Measurements from ENCODE around the gene FRMD3.

Gene FRMD3

DNA sequence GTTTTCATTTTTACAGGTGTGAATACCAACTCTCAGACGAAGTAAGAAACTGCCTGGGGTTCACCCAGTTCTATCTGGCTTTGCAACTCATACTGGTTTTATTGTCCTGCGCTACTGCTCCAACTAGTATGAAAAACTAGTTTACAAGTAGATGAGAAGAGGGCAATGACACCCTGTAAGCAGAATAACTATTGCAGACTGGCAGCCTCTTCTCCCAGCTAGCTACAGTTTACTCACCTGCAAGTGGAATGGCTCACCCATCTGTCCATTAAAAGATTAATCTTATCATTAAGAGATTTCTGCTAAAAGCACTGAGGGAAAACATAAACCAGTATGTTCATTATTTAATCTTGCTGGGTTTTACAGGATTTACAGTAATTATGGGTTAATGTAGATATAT, 113.4 kb downstream of the FRMD3 start:
- no peaks in the 10 kb centered on the region for H3K4me1 Mint-ChIP-seq (ENCODE audit: low read depth)

DNA sequence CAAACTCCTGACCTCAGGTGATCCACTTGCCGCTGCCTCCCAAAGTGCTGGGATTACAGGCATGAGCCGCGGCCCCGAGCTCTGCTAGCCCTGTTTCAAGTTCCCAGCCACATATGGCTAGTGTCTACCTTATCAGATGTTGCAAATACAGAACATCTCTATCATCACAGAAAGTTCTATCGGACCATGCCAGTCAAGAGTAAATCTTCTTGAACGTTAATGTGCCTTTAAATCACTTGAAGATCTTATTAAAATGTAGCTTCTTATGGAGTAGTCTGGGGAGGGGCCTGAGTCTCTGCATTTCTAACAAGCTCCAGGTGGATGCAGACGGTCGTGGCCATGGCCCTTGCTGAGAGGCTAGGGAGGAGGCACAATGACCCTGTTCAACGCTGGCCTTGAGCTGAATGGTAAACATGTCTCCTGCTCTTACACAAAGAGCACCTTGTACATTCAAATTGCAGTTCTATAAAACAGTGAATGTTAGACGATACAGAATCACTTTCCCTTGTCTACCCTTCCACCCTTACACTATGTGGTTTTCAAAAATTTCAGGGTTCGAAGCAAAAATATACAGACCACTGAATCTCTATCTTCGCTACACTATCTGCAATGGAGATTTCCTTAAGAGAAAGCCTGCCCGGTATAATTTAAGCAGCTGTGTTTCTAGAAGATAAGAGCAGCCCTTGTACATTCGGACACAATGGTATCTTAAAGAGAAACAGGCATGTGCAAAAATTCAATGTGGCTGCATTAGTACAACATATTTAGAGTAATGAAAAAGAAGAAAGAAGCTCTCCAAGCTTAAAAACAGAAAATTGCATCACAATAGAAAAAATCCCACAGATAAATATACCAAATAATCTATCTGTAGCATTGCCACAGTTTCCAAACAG, 114.1 kb downstream of the FRMD3 start:
- Mint-ChIP-seq H3K27ac (no peak overlapping the region), H3K36me3 (ENCODE audit: low read depth) (no peaks in the 10 kb centered on the region), H3K4me3 (no peak overlapping the region), H3K9me3 (no peaks in the 10 kb centered on the region), H3K4me1 (ENCODE audit: low read depth) (no peaks in the 10 kb centered on the region), H3K27me3 (no peaks in the 10 kb centered on the region)

More for the DNA sequence above, 113.4 kb downstream of the FRMD3 start:
- no peak overlapping the region for H3K27ac Mint-ChIP-seq
- H3K4me3 Mint-ChIP-seq, result no peak overlapping the region
- no peaks in the 10 kb centered on the region for H3K36me3 Mint-ChIP-seq (ENCODE audit: low read depth)
- no peaks in the 10 kb centered on the region for H3K9me3 Mint-ChIP-seq
- no peaks in the 10 kb centered on the region for H3K27me3 Mint-ChIP-seq

DNA sequence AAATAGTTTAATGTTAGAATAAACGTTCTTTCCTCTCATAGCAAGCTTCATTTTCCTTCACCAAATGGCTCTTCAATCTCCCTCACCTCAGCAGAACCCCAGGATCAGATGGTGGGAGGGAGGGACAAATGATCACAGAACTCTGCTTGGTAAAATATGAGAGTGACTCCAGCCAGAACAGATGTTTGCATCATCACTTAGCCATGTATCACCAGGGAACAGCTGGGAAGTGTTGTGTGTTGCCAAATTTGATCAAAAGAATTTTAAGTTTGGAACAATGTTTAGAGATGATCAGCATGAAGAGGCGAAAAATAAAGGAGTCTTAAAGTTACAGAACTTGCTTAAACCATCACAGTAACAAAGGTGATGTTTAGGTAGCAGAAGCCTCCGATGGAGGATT, 115.7 kb downstream of the FRMD3 start:
- Mint-ChIP-seq H3K4me3 (no peak overlapping the region), H3K27me3 (peaks cover 3% of the 10 kb centered on the region), H3K36me3 (ENCODE audit: low read depth) (no peaks in the 10 kb centered on the region), H3K27ac (no peak overlapping the region), H3K9me3 (peaks cover 3% of the 10 kb centered on the region), H3K4me1 (ENCODE audit: low read depth) (no peaks in the 10 kb centered on the region)

DNA sequence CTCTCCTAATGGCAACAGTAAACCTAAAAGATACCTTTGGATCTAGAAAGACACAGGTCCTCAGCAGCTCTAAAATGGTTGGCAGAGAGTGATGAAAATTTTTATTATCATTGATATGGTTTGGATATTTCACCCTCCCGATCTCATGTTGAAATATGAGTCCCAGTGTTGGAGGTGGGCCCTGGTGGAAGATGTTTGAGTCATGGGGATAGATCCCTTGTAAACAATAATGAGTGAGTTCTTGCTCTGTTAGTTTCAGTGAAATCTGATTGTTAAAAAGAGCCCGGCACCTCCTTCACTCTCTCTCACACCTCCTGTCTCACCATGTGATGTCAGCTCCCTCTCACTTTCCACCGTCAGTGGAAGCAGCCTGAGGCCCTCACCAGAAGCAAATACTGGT, 117.7 kb downstream of the FRMD3 start:
- Mint-ChIP-seq H3K9me3 (peaks cover 4% of the 10 kb centered on the region), H3K4me3 (no peak overlapping the region), H3K27ac (no peak overlapping the region), H3K36me3 (ENCODE audit: low read depth) (no peaks in the 10 kb centered on the region), H3K4me1 (ENCODE audit: low read depth) (no peaks in the 10 kb centered on the region), H3K27me3 (peaks cover 3% of the 10 kb centered on the region)

DNA sequence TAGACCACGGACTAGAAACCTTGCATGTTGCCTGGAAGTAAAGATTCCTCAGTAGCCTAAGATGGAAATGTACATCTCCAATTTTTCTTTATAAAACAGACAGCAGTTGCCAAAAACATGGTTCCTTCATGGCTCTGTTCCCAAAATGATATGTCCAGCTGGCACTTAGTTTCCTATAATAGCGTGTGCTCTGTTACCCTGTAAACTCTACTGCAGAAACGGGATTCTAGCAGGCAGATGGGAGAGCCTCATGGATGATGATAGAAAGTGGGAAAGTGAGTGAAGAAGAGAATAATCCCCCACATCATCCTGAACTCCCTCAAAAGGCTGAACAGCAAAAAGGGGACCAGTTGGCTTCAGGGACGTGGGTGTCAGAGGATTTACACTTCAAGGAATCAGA, 118.2 kb downstream of the FRMD3 start:
- Mint-ChIP-seq H3K9me3 (peaks cover 4% of the 10 kb centered on the region), H3K36me3 (ENCODE audit: low read depth) (no peaks in the 10 kb centered on the region), H3K27me3 (peaks cover 3% of the 10 kb centered on the region), H3K4me1 (ENCODE audit: low read depth) (no peaks in the 10 kb centered on the region), H3K4me3 (no peak overlapping the region), H3K27ac (no peak overlapping the region)

DNA sequence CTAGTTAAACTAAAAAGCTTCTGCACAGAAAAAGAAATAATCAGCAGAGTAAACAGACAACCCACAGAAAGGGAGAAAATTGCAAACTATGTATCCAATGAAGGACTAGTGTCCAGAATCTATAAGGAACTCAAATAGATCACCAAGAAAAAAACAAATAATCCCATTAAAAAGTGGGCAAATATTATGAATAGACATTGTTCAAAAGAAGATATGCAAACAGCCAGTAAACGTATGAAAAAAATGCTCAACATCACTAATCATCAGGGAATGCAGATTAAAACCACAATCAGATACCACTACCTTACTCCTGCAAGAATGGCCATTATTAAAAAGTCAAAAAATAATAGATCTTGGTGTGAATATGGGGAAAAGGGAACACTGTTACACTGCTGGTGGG, 119.9 kb downstream of the FRMD3 start:
- Mint-ChIP-seq H3K4me3 (no peak overlapping the region), H3K27me3 (peaks cover 3% of the 10 kb centered on the region), H3K36me3 (ENCODE audit: low read depth) (peaks cover 11% of the 10 kb centered on the region), H3K9me3 (peaks cover 12% of the 10 kb centered on the region), H3K4me1 (ENCODE audit: low read depth) (no peaks in the 10 kb centered on the region), H3K27ac (no peak overlapping the region)

DNA sequence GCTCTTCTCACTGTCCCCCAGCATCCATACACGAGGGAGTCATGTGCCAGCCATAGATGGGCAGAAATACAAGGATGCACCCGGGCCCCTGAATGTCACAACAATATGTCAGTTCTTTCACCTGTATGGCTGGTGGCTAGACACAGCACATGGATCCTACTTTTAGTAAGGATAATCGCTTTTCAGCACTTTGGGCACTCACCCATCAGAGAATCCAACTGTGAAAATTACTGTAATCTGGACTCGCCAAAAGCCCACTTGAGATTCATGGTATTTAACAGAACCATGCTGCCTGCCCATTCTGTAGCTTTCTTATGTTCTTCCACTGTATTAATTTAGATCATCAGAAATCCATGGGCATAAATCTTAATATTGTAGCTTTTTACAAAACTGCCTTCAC, 124.8 kb downstream of the FRMD3 start:
- H3K9me3 Mint-ChIP-seq, result peaks cover 20% of the 10 kb centered on the region
- no peak overlapping the region for H3K4me3 Mint-ChIP-seq
- H3K36me3 Mint-ChIP-seq (ENCODE audit: low read depth), result peaks cover 14% of the 10 kb centered on the region
- peaks cover 3% of the 10 kb centered on the region for H3K27me3 Mint-ChIP-seq
- no peaks in the 10 kb centered on the region for H3K4me1 Mint-ChIP-seq (ENCODE audit: low read depth)
- H3K27ac Mint-ChIP-seq, result no peak overlapping the region

DNA sequence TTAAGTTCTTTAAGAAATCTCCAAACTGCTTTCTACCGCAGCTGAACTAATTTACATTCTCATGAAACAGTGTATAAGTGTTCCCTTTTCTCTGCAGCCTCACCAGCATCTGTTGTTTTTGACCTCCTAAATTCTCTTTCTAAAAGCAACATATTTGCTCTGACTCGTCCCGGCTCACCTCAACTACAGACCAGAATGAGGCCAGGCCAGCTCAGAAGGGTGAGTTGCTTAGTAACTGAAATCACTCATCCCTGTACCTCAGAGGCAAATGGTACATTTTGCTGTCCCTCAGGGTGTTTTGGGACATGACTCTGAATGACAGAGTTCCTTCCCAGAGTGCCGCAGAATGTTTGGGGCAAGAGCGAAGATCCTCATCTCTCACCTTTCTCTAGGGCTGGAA, 127.5 kb downstream of the FRMD3 start:
- no peaks in the 10 kb centered on the region for H3K27me3 Mint-ChIP-seq
- H3K4me1 Mint-ChIP-seq (ENCODE audit: low read depth), result no peaks in the 10 kb centered on the region
- H3K36me3 Mint-ChIP-seq (ENCODE audit: low read depth), result peaks cover 15% of the 10 kb centered on the region

DNA sequence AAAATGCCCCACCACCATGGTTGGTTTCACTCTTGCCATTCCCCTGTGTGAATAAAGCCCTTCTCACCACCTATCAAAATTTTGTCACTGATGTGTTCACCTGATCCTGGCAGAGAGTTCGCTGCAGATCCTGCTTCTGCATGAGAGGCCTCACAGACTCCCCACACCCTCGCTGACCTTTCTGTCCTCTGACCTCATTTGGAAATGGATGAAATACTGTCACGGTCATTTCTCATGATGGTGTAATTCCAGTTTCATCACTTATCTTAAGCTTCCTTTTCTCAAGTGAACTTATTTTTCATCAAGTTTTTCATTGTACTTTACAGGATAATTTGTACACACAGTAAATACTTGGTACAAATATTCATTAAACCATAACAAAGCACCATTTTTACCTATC, 131.3 kb downstream of the FRMD3 start:
- no peaks in the 10 kb centered on the region for H3K27me3 Mint-ChIP-seq
- H3K4me1 Mint-ChIP-seq (ENCODE audit: low read depth), result no peaks in the 10 kb centered on the region
- H3K9me3 Mint-ChIP-seq, result peaks cover 8% of the 10 kb centered on the region
- peaks cover 3% of the 10 kb centered on the region for H3K36me3 Mint-ChIP-seq (ENCODE audit: low read depth)
- no peak overlapping the region for H3K27ac Mint-ChIP-seq
- no peak overlapping the region for H3K4me3 Mint-ChIP-seq

More for the DNA sequence above, 127.5 kb downstream of the FRMD3 start:
- H3K4me3 Mint-ChIP-seq, result no peak overlapping the region
- H3K27ac Mint-ChIP-seq, result no peak overlapping the region
- peaks cover 16% of the 10 kb centered on the region for H3K9me3 Mint-ChIP-seq

DNA sequence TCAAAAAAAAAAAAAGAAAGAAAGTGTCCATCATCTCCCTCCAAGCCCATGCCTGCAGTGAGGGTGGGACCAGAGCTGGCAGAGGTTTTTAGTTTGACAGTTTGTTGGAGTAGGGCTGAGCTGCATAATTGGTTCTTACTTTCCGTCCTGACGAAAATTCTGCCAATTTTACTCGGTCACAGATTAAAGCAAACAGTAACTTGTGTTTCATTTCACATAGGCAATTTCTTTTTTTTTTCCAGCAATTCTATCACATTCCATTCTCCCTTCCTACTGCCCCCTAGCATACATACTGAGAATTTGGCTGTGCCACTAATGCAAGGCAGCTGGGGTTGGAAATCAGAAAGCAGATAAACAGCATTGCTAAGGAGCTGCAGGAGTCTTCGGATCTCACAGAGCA, 132.4 kb downstream of the FRMD3 start:
- Mint-ChIP-seq H3K4me1 (ENCODE audit: low read depth) (no peaks in the 10 kb centered on the region), H3K9me3 (peaks cover 6% of the 10 kb centered on the region), H3K36me3 (ENCODE audit: low read depth) (peaks cover 3% of the 10 kb centered on the region), H3K27ac (no peak overlapping the region), H3K4me3 (no peak overlapping the region), H3K27me3 (no peaks in the 10 kb centered on the region)

DNA sequence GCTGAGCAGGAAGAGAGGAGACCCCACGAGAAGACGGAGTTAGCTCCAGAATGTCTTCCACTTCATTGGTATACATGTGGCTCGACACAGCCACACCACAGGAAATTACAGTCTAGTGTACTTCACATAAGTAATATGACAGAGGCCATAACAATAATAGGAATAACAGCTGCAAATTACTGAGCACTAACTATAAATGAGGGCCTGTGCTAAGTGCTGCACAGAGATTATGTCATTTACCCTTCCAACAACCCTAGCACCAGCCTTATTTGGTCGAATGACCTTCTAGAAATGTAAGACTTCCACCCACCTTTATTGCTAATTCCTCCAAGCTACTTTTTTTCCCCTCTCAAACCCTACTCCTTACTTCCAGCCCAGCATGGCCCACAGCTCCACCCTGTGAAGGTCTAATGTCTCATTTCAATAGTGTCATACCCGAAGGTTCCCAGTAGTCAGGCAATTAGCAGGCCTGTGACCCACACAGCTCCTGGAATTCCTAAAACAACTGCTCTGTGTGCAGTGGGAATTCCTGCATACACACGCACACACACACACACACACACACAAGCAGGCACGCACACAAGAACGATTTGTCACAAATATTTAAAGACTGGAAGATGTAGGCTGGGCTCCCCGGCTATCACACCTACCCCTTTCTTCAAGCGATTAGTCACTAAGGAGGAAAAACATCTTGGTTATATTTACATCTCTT, 134.5 kb downstream of the FRMD3 start:
- Mint-ChIP-seq H3K27ac (peak overlapping the region; percentile 2), H3K27me3 (no peaks in the 10 kb centered on the region), H3K4me1 (ENCODE audit: low read depth) (no peaks in the 10 kb centered on the region), H3K4me3 (no peak overlapping the region), H3K36me3 (ENCODE audit: low read depth) (peaks cover 3% of the 10 kb centered on the region), H3K9me3 (peaks cover 3% of the 10 kb centered on the region)

DNA sequence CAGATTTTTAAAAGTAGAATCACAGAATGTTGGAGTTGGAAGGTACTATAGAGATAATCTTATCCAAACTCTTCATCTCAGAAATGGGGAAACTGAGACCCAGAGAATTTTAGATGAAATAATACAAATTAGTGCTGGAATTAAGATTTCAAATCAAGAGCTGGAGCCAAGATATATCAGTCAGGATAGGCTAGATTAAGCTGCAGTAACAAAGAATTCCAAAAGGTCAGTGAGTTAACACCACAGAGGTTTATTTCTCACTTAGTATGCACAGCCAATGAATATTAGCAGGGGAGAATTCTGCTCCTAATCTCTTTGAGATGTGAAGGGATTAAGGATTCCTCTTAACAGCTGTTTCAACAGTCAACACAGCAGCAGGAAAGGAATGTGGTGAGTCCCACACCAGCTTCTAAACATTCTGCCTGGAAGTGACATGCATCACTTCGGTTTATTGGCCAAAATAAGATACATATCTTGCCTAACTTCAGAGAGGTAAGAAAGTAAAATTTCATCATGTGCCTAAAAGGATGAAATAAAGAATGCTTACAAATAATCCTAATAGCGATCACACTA, 136.8 kb downstream of the FRMD3 start:
- Mint-ChIP-seq H3K36me3 (ENCODE audit: low read depth) (no peaks in the 10 kb centered on the region), H3K4me3 (no peak overlapping the region), H3K4me1 (ENCODE audit: low read depth) (no peaks in the 10 kb centered on the region), H3K9me3 (no peaks in the 10 kb centered on the region), H3K27me3 (no peaks in the 10 kb centered on the region), H3K27ac (no peak overlapping the region)

DNA sequence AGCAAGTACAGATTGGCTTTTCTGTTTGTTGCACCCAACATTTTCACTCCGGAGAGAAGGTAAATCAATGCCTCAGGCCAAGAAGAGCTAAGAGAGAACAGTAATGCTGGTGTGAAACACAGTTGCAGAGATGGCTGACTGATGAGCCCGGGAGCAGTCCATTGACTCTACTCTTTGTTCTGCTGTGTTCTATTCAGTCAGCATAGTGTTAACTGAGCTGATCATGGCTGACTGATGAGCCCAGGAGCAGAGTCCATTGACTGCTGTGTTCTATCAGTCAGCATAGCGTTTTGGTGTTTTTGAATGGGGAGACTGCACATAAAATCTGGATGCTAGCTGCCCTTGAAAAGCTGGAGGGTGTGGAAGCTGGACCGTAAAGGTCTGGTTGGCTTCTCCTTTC, 141.4 kb downstream of the FRMD3 start:
- H3K4me1 Mint-ChIP-seq (ENCODE audit: low read depth), result no peaks in the 10 kb centered on the region
- H3K4me3 Mint-ChIP-seq, result no peak overlapping the region
- H3K36me3 Mint-ChIP-seq (ENCODE audit: low read depth), result no peaks in the 10 kb centered on the region
- H3K27ac Mint-ChIP-seq, result no peak overlapping the region
- no peaks in the 10 kb centered on the region for H3K27me3 Mint-ChIP-seq
- no peaks in the 10 kb centered on the region for H3K9me3 Mint-ChIP-seq

DNA sequence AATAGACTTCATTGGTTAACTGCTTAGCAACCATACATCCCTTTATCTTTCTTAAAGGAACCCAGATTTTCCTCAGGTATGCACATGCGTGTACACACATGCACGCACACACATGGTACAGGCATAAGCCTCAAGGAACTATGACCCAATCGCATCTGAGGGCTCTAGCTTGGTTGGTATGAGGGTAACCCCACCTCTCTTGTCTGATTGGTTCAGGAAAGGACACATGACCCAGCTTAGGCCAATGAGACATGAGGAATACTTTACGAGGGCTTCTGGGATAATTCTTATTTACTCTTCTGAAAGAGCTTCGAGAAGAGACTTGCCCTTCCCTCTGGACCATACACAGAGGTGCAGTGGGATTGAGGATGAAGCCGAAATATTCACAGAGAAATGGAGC, 141.9 kb downstream of the FRMD3 start:
- H3K27me3 Mint-ChIP-seq, result no peaks in the 10 kb centered on the region
- H3K27ac Mint-ChIP-seq, result no peak overlapping the region
- no peaks in the 10 kb centered on the region for H3K9me3 Mint-ChIP-seq
- H3K4me1 Mint-ChIP-seq (ENCODE audit: low read depth), result no peaks in the 10 kb centered on the region
- H3K36me3 Mint-ChIP-seq (ENCODE audit: low read depth), result no peaks in the 10 kb centered on the region
- H3K4me3 Mint-ChIP-seq, result no peak overlapping the region

DNA sequence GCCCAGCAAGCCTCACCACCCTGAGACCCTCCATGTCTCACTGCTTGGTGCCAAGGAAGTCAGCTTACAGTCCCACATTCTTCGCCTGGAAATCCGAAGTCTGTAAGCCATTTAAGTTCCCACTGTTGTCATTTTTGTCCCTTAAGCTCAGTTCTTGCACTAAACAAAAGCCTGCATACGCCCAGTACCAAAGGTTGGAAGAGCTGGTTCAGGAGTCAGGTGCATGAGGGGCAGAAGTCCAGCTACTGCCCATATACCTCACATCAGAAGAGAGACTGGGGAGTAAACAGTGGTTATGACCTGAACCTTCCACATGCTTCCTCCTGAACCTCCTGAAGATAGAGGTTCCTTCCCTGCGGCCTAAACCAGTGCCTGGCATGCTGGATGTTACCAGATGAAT, 146.0 kb downstream of the FRMD3 start:
- H3K4me1 Mint-ChIP-seq (ENCODE audit: low read depth), result no peaks in the 10 kb centered on the region
- H3K27me3 Mint-ChIP-seq, result no peaks in the 10 kb centered on the region
- no peak overlapping the region for H3K27ac Mint-ChIP-seq
- no peaks in the 10 kb centered on the region for H3K9me3 Mint-ChIP-seq
- H3K4me3 Mint-ChIP-seq, result no peak overlapping the region
- H3K36me3 Mint-ChIP-seq (ENCODE audit: low read depth), result no peaks in the 10 kb centered on the region
